UCSD-AML1 (cell line): ENCODE data around the gene MRPL43.

Source experiments
- DNase-seq: peaks from one replicate; lab custom pipeline; 2025; ENCODE audit not compliant: unreplicated experiment; lab: John Stamatoyannopoulos, UW

The MRPL43 gene

GRCh38 chr10:100968062-100968736 lies 19.1 kb downstream of the MRPL43 start:
- no peak for DNase-seq

- no peak for DNase-seq
Observed at GRCh38 chr10:100967332-100967731, 20.0 kb downstream of the MRPL43 start.

GRCh38 chr10:100966887-100967286 lies 20.4 kb downstream of the MRPL43 start:
- no peak for DNase-seq

DNA sequence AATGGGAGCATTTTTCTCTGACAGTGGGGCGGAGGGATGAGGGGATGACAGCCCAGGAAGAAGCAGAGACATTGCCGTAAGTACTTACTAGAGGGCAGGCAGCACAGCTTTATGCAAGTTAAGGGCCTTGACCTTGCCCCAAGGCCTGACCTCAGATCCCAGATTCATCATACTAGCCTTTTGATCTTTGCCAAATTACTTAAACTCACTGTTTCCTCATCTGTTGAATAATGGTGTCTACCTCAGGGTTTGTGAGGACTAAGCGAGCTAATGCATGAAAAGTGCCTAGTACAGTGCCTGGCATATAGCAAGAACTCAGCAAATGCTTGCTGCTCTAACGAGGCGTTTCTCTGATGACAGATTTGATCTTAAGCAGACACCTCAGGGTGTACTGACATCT lies 21.5 kb downstream of the MRPL43 start:
- DNase-seq, result no peak

DNA sequence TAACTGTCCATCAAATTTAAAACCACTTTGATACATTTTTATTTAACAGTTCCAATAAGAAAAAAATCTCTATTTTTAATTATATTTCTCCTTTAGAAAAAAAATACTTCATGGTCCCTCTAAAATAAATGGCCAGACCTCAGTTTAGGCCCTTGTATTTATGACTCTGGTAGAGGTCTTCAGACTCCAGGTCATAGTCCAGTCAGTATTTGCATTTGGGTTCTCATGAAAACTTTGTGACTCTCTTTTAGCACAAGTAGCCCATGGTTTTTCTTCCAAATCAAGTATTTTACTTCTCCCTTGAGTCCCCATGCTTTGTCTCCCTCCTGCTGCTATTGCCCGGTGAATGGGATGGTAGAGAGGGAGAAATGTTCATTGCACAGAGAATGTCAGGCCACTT lies 23.5 kb downstream of the MRPL43 start:
- no peak for DNase-seq

DNA sequence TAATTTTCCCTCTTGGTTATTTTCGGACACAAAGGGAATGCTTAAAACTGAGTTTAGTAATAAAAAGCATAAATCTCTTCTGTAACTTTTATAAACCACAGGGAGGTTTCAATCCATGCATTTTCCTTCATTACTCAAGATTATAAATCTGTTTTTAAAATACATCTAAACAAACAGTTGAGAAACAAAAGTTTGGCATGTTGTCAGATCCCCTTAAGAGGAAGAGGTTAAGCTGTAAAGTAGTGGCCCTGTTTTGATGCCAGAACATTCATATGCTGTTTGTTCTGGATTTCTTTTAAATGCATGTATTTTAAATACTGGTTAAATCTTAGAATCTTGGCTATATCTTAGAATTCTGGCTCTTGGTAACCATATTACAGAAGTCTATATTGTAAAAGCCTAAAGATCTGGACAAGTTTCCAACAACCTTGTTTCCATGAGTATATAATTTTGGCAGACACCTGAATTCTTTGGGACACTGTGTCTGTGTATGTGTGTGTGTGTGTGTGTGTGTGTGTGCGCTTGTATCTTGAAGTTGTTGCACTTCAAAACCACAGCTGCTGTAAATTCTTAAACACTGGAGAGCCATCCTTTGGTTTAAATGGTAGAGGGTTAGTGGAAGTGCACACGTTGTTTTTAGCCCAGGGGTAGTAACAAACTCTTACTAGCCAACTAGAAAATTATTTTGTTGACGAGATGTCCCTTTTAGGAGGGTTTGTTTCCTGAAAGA lies 24.8 kb downstream of the MRPL43 start:
- DNase-seq, result no peak

- DNase-seq, result no peak
Observed at GRCh38 chr10:100960251-100960650, 27.0 kb downstream of the MRPL43 start.

GRCh38 chr10:100948916-100949315 lies 38.4 kb downstream of the MRPL43 start:
- no peak for DNase-seq

DNA sequence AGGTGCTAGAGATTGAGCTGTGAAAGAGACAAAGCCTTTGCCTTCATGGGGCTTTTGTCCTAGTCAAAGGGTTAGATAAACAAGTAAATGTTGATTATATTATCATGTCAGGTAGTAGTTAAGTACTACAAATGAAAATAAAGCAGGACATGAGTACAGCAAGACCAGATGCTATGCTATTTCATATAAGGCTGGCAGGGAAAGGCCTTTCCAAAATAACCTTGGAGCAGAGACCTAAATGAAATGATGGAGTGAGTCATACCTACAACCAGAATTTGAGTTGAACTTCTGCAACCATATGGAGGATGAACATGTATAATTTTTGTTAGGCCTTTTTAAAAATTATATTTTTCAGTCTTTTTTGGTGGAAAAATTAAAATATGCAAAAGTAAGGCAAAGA lies 41.5 kb downstream of the MRPL43 start:
- DNase-seq, result no peak

- no peak for DNase-seq
Observed at GRCh38 chr10:100943508-100943907, 43.8 kb downstream of the MRPL43 start.

GRCh38 chr10:100942229-100942628 lies 45.1 kb downstream of the MRPL43 start:
- no peak for DNase-seq

- DNase-seq, result no peak
Observed at GRCh38 chr10:100939763-100940344, 47.4 kb downstream of the MRPL43 start.
